ENCODE measurements around the gene FAM25G.

FAM25G gene

GRCh38 chr10:47447209-47447608, 44.3 kb downstream of the FAM25G start:
- TF ChIP-seq POLR2AphosphoS5 (IDR thresholded peaks at IDR 0.05; ENCODE audit: low read depth, low read length) (no peak), SIN3A (IDR thresholded peaks at IDR 0.05; ENCODE audit: borderline replicate concordance, insufficient read depth, low read length) (no peak), FOXP2 (optimal IDR thresholded peaks at IDR 0.05; ENCODE audit: borderline replicate concordance, extremely low read depth, extremely low read length, insufficient read depth) (no peak), TAF1 (IDR thresholded peaks at IDR 0.05; ENCODE audit: borderline replicate concordance, insufficient read depth, low read length) (no peak)
- TF ChIP-seq, protein P1, sequence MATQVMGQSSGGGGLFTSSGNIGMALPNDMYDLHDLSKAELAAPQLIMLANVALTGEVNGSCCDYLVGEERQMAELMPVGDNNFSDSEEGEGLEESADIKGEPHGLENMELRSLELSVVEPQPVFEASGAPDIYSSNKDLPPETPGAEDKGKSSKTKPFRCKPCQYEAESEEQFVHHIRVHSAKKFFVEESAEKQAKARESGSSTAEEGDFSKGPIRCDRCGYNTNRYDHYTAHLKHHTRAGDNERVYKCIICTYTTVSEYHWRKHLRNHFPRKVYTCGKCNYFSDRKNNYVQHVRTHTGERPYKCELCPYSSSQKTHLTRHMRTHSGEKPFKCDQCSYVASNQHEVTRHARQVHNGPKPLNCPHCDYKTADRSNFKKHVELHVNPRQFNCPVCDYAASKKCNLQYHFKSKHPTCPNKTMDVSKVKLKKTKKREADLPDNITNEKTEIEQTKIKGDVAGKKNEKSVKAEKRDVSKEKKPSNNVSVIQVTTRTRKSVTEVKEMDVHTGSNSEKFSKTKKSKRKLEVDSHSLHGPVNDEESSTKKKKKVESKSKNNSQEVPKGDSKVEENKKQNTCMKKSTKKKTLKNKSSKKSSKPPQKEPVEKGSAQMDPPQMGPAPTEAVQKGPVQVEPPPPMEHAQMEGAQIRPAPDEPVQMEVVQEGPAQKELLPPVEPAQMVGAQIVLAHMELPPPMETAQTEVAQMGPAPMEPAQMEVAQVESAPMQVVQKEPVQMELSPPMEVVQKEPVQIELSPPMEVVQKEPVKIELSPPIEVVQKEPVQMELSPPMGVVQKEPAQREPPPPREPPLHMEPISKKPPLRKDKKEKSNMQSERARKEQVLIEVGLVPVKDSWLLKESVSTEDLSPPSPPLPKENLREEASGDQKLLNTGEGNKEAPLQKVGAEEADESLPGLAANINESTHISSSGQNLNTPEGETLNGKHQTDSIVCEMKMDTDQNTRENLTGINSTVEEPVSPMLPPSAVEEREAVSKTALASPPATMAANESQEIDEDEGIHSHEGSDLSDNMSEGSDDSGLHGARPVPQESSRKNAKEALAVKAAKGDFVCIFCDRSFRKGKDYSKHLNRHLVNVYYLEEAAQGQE (IDR thresholded peaks at IDR 0.05; ENCODE audit: insufficient read depth in 1 of 2, low read depth in 2 of 2, low read length in 2 of 2), result no peak

GRCh38 chr10:47445720-47446119, 45.8 kb downstream of the FAM25G start:
- TF ChIP-seq POLR2AphosphoS5 (IDR thresholded peaks at IDR 0.05; ENCODE audit: low read depth, low read length) (no peak), FOXP2 (optimal IDR thresholded peaks at IDR 0.05; ENCODE audit: borderline replicate concordance, extremely low read depth, extremely low read length, insufficient read depth) (no peak), SIN3A (IDR thresholded peaks at IDR 0.05; ENCODE audit: borderline replicate concordance, insufficient read depth, low read length) (no peak), TAF1 (IDR thresholded peaks at IDR 0.05; ENCODE audit: borderline replicate concordance, insufficient read depth, low read length) (no peak)
- TF ChIP-seq, protein P1 (IDR thresholded peaks at IDR 0.05; ENCODE audit: insufficient read depth in 1 of 2, low read depth in 2 of 2, low read length in 2 of 2), result no peak

DNA sequence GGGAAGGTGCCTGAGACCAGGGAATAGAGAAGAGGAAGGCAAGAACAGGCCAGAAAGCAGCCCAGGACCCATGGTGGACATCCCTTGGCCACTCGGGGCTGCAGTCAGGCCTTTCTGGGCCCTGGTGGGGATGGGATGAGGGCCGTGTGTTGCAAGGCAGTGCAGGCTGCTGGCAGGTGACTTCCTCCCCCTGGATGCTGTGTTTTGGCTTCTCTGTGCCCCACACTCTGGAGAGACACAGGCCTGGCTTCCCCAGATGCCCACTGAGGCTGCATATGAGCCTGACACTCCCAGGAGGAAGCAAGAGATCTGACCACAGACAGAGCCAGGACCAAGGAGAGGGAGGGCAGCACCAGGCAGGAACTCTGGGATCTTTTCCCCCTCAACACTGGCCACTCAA, 47.5 kb downstream of the FAM25G start:
- TF ChIP-seq POLR2AphosphoS5 (IDR thresholded peaks at IDR 0.05; ENCODE audit: low read depth, low read length) (no peak), FOXP2 (optimal IDR thresholded peaks at IDR 0.05; ENCODE audit: borderline replicate concordance, extremely low read depth, extremely low read length, insufficient read depth) (no peak), TAF1 (IDR thresholded peaks at IDR 0.05; ENCODE audit: borderline replicate concordance, insufficient read depth, low read length) (no peak), SIN3A (IDR thresholded peaks at IDR 0.05; ENCODE audit: borderline replicate concordance, insufficient read depth, low read length) (no peak)
- TF ChIP-seq, protein P1 (IDR thresholded peaks at IDR 0.05; ENCODE audit: insufficient read depth in 1 of 2, low read depth in 2 of 2, low read length in 2 of 2), result no peak

DNA sequence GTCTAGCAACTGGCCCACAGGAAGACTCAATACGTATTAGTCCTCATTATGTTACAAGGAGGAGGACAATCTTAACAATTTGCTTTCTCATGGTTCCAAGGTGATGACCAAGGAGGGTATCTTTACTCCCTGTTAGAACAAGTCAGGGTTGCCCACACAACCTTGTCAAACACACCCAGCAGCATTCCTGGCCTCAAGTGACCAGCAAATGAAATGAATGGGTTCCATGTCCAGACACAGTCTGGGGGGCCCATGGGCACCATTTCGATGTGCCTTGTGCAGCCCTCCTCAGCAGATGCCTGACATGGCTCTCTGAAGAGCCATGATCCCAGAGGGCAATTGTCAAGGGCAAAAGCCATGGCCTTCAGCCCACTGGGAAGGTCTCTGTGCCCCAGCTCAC, 48.4 kb downstream of the FAM25G start:
- TF ChIP-seq SIN3A (IDR thresholded peaks at IDR 0.05; ENCODE audit: borderline replicate concordance, insufficient read depth, low read length) (no peak), TAF1 (IDR thresholded peaks at IDR 0.05; ENCODE audit: borderline replicate concordance, insufficient read depth, low read length) (no peak), FOXP2 (optimal IDR thresholded peaks at IDR 0.05; ENCODE audit: borderline replicate concordance, extremely low read depth, extremely low read length, insufficient read depth) (no peak), POLR2AphosphoS5 (IDR thresholded peaks at IDR 0.05; ENCODE audit: low read depth, low read length) (no peak)
- TF ChIP-seq, protein P1 (IDR thresholded peaks at IDR 0.05; ENCODE audit: insufficient read depth in 1 of 2, low read depth in 2 of 2, low read length in 2 of 2), result no peak

- TF ChIP-seq POLR2AphosphoS5 (IDR thresholded peaks at IDR 0.05; ENCODE audit: low read depth, low read length) (no peak), FOXP2 (optimal IDR thresholded peaks at IDR 0.05; ENCODE audit: borderline replicate concordance, extremely low read depth, extremely low read length, insufficient read depth) (no peak), SIN3A (IDR thresholded peaks at IDR 0.05; ENCODE audit: borderline replicate concordance, insufficient read depth, low read length) (no peak), TAF1 (IDR thresholded peaks at IDR 0.05; ENCODE audit: borderline replicate concordance, insufficient read depth, low read length) (no peak)
- TF ChIP-seq, protein P1 (IDR thresholded peaks at IDR 0.05; ENCODE audit: insufficient read depth in 1 of 2, low read depth in 2 of 2, low read length in 2 of 2), result no peak
Measured at GRCh38 chr10:47442351-47442750, 49.1 kb downstream of the FAM25G start.
